Right hindlimb (tissue), 1 donor: ENCODE results near the gene PRDM16.
"Not testable (repeated sequence)": the region's sequence is repeated elsewhere in the genome, so short reads cannot be mapped to it uniquely, and the experiment has no call there.

Experiments
- DNase-seq: peaks from one replicate; pipeline ENCODE4 v3.0.0-alpha.2; 2018

Gene PRDM16

DNA sequence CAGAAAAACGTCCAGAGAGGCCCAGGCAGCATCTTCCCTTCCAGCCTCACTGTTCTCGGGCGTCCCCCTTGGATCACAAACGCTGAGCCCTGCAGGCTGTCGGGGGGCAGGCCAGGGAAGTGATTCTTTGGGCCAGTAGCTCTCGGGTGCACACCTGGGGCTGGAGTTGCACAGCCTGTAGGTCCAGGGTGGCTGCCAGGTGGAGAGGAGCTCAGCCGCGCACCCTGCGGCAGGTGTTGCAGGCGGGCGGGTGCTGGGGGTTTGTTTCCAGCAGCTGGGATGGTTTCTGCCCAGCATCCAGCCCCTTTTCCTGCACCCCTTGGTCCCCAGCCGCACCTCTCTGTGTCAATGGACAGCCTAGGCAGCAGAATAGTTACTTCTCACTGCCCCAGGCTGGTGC, 15.7 kb downstream of the PRDM16 start:
- DNase-seq = no peak

DNA sequence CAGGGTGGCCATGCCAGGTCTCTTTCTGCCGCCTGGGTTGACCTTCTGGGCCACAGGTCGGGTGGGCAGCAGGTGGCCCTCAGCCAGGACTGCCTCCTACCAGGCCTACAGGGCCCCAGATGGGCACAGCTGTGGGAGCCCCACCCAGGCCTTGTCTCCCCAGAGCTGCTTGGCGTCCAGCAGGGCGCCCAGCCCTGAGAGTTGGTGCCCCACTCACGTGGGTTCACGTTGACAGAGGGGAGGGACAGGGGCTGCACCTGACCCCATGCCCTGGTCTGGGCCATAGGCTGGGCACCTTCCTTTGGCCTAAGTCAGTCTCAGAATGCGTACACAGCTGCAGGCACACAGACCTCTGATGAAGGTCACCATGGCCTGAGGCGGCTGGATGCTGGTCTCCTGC, 16.7 kb downstream of the PRDM16 start:
- DNase-seq = no peak

DNA sequence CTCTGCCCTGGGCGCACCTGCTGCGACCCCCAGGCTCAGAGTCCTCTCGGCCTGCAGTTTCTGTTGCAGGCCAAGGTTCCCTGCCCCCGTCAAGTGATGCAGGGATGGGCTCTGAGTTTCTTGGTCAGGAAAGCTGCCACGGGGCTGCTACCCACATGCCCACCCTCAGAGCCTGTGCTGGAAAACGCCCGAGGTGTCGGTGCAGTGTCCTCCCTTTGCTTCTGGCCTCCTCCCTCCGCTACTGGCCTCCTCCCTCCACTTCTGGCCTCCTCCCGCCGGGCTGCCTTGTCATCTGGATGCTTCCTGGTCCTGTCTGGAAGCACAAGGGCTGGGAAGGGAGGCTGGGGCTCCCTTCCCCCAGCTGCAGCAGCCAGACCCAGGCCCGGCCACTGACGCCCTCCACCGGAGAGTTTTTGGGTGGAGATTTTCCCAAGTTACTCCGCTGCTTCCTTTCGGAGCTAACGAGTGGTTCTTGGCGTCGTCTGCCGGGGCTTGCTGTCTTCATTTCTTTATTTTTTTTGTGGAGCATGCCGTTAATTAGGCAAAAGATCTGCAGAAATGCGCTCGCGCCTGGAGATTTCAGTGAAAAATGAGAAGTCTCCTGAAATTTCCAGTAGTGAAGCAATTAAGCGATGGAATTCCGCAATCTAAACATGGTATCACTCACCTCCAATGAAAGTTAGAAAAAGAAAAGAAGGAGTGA, 17.4 kb downstream of the PRDM16 start:
- no peak for DNase-seq

DNA sequence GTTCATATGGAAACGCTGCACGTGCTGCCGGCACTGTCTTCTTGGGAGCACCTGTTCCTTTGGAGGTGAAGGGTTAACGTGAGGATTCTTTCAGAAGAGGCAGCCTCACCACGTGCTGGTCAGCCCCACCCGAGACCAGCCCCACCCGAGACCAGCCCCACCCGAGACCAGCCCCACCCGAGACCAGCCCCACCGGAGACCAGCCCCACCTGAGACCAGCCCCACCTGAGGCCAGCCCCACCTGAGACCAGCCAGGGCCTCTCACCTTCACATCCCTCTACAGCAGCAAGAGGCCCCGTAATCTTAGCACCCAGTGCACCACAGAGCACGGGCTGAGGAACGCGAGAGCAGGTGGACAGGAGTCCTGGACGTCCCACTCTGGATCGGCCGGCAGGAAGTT, 18.0 kb downstream of the PRDM16 start:
- no peak for DNase-seq

DNA sequence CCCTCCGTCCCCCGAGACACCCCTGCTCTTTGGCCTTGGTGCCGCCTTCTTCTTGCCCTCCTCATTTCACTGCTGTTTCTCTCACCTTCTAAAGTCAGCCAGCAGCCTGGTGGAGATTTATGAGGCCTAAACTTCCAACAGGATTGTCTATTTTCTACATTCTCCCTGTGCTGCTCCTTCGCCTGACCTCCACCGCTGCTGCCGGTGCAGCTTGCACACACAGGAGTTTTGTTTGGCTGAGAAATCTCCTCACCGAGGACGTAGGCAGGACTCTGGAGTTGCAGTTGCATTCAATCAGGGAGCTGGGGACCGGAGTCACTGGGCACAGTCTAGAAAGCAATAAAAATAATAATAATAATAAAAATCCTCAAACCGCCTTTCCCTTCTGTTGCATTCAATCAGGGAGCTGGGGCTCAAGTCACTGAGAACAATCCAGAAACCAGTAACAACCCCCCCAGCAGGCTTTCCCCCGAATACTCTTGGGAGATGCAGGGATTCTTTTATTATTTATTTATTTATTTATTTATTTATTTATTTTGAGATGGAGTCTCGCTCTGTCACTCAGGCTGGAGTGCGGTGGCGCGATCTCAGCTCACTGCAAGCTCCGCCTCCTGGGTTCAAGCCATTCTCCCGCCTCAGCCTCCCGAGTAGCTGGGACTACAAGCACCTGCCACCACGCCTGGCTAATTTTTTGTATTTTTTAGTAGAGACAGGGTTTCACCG, 19.1 kb downstream of the PRDM16 start:
- not testable (repeated sequence) for DNase-seq

DNA sequence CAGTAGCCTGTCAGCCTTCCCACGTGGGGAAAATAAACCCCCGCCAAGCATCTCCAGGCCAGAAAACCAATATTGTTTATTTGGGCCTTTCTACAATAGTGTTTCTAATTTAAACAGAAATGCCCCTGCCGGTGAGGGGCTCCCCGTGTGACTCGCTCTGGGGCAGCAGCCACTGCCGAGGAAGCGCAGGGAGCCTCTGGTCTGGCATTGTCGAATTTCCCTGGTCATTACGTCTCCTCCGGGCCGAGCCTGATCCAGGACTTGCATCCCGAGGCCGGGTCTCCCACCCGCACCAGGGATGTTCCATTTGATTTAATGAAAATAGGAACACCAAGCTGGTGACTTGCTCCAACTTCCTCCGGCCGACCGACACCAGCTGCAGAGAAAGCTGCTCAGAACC, 20.5 kb downstream of the PRDM16 start:
- no peak for DNase-seq

DNA sequence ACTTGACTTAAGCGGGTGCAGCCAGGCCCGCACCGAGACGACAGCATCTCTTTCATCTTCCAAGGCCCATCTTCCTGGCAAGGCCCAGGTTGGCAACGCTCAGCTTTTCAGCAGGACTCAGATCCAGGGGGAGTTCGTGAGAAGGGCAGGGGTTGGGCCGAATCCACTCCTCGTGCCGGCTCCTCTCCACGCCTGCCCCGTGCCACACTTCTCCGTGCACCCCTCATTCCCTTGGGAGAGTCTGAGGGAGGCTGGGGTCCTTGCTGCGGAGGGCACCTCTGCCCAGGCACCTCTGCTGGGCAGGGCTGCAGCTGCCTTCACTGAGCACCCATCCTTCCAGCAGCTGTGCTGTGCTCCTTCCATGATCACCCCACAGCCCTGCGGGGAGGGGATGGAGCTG, 22.3 kb downstream of the PRDM16 start:
- no peak for DNase-seq

DNA sequence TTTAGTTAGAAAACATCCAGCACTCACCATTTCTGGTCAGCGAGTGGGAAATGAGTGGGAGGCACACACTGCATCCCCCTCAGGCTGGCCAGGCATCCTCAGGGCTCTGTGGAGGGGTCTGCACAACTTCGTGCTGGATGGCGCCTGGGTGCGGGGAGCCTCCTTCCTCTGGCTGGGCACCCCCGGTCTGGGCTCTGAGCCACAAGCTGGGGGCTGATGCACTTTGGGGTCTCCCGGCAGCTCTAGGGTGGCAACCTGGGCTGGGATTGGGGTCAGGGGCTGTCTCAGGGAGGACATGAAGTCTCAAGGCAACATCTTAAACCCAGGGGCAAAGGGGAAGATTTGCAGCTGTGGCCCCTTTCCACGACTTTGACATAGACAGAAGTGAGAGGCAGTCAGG, 23.5 kb downstream of the PRDM16 start:
- DNase-seq = no peak

DNA sequence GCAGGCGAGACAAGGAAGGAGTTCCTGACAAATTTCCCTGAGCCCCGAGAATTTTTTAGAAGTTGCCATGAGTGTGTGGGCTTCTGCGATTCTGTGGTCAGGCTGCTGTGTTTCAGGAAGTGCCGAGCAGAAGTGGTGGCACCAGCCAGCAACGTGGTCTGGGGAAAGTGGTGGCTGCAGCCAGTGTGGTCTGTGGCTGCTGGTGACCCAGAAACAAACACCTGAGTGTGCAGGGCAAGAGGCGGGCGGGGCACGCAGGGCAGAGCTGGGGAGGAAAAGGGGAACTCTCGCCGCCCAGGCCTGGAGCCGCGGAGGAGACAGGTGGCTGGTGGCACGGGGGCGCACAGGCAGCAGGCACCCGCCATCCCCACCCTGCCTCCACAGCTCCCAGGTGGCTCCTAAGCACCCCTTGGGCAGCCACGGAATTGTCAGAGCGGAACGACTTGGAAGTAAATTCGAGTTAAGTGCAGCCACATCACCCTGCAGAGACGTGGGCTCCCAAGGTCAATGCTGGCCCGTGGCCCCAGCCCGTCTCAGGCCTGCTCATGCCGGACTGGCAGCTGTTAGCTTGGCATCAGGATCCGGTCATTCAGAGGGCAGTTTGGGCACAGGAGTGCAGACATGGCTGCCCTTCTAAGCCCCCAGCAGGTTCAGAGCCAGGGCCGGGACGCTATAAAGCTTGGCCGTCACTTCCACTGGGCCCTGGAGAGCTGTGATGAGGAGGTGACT, 25.1 kb downstream of the PRDM16 start:
- DNase-seq = no peak

DNA sequence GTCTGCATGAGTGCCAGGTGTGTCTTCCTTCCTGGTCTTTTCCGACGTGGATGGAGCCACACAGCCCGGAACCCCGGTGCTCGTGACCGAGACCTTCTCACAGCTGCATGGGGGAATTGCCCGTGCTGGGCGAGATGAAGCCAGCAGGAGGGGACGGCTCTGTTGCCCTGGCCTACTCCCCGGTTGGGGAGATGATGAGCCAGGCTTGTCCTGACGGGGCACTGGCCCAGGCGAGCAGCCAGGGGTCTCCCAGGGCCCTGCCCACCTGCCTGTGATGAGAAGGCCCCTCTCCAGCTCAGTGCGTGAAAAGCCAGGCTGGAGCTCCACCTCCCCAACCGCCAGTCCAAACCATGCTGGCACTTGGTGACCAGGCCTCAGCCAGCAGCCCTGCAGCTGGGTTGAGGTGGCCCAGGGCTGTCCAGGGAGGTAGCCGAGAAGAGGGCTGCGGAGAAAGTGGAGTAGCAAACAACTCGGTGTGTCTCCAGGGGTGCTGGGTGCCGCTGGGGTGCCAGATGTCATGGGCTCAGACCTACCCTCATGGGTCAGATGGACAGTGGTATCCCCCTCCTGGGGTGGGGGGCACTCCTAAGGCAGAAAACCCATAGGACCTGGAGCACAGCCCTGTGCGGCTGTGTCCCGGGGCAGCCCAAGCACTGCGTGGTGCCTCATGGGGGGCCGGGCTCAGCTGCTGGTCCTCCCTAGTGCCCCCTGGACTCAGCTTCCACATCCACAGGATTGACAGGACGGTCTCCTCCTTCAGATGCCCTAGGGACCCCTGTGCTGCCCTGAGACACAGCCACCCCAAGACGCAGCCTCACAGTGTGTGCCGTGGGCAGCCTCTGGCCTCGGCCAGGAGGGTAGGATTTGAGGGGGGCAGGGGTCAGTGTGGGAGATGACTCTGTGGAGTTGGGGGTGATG, 26.1 kb downstream of the PRDM16 start:
- no peak for DNase-seq

DNA sequence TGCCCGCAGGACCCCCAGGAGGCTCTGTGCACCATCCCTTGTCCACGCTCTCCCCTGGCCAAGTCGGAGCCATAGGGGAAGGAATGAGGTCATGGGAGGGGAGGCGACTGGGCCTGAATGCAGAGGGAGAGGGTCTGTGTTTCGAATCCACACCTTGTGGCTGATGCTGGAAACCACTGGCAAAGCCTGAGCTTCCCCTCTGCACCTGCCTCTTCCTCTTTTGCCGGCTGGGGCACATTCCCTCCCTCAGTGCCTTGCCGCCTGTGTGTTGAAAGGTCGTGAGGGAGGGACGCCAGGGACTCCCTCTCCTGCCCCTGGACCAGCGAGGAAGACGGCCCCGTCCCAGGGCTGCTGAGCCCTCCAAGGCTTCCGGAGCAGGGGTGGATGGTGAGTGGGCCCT, 27.3 kb downstream of the PRDM16 start:
- no peak for DNase-seq

DNA sequence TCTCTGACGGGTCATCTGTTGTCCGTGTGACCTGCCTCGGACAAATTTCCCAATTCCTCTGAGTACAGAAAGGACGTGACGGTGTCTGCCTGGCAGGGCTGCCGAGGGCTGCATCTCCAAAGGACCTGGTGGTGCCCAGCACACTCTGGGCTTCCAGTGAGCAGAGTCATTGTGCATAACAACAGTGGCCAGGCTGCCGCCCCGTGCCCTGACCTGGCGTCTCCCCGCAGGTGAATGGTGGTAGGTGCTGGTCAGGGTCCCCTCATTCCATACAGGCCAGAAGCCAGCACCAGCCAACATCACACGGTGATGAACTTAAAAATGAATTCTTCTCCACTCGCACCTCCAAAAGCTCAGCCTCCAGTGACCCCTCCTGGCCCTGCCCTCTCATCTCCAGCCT, 28.2 kb downstream of the PRDM16 start:
- no peak for DNase-seq

DNA sequence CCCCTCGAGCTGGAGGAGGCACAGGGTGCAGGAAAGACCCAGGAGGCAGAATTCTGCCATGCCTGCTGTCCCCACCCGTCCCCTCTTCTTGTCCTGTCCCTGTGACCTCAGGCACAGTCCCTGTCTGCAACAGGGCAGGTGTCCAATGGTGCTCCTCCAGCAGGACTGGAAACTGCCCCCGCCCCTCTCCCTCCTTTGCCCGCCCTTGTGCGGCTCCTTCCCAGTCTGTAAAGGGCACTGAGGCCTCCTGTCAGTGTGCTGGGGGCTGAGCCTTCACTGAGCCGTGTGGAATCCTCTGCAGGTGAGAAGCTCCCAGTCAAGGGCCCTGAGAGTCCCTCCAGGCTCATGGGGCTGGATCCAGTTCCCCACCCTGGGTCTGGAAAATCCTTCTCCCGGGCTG, 28.9 kb downstream of the PRDM16 start:
- DNase-seq = no peak

DNA sequence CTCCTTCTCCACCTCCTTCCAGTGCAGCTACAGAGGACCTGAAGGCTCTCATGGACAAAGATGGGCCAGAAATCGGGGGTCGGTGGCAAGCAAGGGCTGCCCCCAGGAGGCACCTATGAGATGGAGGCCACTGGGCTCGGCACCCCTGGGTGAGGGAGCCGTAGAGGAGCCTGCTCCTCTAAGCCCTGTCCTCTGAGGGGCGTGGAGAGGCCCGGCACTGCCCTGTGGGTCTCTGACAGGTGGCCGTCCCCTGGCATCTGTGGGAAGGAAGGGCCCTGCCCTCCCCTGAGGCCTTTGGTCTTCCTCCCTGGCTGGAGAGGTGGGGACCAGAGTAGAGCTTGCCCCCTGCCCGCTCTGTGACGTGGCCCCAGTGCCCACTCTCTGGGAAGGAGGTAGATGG, 30.9 kb downstream of the PRDM16 start:
- no peak for DNase-seq

DNA sequence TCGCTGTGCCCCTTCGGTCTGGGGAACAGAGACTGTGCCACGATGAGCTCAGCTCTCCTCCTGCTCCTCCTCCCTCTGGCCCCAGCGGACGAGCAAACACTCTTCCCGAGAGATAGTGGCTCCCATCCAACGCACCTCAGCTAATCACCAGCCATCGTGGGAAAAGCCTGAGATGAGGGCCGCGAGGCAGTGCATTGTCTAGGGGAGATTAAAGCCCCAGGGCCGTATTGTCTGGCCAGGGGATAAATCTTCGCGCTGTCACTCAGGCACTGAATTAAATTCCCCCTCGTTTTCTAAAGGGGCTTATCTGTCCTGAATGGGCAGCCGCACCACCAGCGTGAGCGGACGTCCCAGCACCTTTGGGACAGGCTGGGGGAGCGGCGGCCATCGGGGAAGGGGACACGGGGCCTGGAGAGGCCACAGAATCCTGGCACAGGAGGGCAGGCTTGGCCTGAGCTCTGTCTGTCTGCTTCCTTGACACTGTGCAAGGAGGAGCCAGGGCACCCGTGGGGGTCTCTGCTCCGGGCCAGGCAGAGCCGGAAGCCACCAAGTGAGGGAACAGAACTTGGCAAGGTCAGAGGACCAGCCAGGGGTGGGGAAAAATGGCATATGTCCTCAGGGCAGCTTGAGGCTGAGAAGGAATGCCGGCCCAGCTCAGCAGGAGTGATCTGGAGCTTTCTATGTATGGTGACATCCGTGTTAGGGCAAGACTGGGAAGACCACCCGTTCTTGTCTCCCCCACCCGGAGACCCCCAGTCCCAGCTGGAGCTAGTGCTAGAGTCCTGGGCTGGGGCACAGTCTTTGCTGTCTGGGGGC, 32.3 kb downstream of the PRDM16 start:
- no peak for DNase-seq

DNA sequence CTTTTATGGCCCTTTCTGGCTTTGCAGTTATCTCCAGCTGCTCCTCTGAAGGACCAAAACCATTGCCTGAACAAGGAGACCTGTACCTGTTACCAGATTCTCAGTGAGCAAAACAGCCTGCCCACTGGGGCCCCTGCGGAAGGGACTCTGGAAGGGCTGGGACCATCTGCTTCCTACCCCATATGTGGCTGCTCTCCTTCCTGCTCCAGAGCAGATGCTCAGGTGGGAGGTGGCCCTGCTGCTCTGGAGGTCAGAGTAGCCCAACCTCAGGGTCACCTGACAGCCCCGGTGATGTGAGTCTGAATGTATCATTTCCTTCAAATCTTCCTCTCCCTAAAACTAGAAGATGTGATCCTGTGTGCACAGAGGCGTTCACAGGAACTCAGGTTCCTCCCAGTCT, 33.6 kb downstream of the PRDM16 start:
- no peak for DNase-seq

DNA sequence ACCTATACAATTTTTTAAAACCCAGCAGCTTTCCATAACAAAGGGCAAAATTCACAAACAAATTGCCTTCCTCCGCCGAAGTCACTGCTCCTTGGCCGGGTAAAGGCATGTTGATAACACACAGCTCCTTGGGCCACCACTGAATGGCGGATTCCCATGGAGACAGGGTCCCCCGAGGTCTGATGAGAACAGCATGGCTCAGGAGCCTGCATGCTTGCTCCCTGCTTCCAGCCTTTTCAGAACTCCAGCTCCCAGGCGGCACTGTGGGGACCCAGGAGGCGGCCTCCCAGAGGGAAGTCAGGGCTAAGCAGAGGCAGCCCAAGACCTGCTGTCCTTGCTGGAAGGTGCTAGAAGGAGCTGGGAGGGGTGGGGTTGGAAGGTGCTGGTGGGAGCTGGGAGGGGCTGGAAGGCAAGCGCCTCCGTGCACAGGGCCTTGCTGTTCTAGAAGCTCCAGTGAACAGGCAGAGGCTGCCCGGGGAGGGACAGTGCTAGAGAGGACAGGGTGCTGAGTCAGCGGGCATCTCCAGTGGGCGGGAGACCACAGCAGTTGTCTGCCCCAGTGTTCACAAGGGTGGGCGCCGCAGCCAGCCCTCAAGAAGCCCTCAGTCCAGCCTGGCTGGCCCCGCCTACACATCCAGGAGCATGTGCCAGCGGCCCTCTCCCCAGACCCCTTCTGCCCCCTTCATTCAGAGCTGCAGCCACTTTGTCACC, 35.1 kb downstream of the PRDM16 start:
- no peak for DNase-seq

DNA sequence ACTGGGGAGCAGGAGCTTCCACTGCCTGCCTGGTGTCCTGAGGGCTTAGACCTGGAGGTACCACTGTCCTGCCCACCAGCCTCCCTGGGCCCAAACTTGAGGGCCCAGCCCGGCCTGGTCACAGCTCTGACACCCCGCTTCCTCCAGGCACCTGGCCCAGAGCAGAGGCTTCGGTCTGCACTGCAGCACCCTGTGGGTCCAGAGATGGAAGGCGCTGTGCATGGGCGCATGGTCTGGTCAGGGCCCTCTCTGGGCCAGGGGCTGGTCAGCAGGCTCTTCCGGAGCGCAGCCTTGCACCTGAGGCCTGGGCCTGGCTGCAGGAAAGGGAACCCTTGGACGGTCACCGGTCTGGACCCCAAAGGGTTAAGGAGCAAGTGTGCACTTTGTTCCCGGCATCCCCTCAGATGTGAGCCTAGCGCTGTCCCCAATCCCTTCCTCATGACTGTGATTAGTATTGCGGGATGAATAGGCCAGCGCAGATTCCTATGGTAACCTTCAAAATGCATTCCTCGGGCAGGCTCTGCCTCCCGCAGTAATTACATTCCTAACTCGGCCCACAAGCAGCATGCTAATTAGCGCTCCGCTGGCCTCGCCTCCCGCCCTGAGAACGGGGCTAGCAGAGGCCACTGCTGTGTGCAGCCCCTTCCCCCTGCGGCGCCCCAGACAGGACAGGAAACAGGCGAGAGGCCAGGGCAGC, 36.3 kb downstream of the PRDM16 start:
- peak; percentile 46 for DNase-seq

DNA sequence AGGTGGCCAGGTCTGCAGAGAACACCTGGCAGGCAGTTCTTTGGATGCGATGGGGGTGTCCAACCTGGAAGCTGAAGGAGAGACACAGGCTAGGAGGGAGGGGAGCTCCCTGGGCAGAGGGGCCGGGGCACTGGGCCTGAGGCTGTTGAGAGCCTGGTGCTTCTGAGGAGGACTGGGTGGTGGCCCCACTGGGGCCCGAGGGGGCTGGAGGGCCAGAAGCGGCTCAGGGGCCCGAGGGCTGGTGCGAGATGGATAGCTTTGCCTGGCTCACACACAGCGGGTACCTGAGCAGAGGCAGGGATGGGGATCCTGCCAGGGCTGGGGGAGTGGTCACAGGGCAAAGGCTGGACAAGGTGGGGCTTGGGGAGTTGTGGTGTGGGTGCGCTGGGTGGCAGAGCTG, 37.2 kb downstream of the PRDM16 start:
- no peak for DNase-seq

DNA sequence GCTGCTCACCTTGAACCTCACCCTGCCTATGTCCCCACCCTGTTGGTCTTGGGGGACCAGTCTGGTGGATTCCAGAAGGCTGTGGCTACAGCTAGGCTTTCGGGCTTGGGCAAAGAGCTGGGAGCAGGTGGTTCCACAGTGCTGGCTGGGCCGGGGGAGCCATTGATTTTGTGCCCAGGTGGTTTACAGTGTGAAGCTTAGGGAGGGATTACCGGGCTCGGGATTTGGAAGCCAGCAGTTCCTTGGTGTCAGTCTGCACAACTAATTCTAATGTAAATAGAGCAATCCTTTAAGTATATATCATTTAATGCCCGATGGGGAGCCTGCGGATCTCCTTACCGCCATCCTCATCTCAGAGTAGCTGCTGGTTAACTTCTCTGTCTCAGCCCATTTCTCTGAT, 38.2 kb downstream of the PRDM16 start:
- no peak for DNase-seq

DNA sequence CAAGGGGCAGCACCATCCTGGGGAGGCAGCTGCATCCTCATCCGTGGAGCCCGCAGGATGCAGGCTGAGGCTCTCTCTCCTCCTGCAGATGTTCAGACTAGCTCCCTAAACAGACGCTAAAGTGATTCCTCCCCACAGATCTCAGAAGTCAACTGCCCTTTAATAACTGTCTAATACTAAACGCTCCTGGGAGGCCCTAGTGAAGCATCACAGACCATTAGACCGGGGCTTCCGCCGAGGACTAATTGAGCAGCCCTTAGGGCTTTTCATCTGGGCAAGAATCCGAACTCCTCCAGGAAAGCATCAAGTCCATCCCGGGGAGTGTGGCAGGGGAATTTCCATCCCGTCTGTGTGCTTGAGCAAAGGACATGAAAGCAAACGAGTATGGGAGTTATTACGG, 40.4 kb downstream of the PRDM16 start:
- DNase-seq = no peak
